ENCODE data around the gene ADPRS.

The ADPRS gene, protein sequence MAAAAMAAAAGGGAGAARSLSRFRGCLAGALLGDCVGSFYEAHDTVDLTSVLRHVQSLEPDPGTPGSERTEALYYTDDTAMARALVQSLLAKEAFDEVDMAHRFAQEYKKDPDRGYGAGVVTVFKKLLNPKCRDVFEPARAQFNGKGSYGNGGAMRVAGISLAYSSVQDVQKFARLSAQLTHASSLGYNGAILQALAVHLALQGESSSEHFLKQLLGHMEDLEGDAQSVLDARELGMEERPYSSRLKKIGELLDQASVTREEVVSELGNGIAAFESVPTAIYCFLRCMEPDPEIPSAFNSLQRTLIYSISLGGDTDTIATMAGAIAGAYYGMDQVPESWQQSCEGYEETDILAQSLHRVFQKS

DNA sequence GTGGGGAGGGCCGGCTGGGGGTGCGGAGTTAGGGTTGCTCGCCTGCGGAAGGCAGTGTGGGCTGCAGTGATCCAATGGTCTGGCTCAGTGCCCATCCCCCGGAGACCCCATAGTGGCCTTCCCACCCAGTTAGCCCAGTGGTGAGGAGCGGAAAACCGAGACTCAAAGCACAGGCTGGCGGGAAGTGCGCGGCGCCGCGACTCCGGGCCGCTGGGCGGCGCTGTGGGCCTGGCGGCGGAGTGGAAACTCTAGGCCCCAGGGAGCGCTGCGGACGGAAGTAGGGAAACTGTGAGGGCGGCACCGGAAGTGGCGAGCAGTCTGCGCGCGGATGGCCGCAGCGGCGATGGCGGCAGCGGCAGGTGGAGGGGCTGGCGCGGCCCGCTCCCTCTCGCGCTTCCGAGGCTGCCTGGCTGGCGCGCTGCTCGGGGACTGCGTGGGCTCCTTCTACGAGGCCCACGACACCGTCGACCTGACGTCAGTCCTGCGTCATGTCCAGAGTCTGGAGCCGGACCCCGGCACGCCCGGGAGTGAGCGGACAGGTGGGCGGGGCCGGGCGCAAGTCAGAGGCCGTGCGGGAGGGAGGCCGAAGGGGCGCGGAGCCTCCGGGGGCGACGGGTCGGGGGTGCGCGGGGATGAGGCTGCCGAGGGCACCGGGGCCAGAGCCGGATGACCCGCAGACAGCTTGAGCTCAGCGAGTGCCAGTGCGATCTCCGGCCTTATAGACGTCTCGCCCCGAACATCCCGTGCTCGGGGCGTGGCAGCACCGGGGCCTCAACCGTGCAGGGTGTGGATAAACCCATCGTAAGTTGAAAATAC is at the start of gene ADPRS:
TSS of gene ADPRS (plus strand) at position 316 of the 816 bp plus-strand sequence. CDS start at position 329, 13 bp downstream.
- DNase-seq = peak; percentile 90

DNA sequence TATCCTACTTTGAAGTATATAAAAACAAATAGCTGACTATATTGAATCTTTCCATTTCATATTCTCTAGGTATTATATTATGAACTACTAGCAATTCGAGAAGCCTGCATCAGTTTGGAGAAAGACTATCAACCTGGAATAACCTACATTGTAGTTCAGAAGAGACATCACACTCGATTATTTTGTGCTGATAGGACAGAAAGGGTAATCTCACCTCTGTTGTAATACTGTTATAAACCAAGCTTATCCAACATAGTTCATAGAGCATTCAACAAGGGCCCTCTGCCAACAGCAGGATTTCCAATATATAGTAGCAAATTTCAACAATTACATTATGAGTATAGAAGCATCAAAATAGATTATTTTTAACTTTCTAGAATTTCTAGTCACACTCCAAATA is 48.5 kb upstream of the ADPRS start:
- no peak for DNase-seq

DNA sequence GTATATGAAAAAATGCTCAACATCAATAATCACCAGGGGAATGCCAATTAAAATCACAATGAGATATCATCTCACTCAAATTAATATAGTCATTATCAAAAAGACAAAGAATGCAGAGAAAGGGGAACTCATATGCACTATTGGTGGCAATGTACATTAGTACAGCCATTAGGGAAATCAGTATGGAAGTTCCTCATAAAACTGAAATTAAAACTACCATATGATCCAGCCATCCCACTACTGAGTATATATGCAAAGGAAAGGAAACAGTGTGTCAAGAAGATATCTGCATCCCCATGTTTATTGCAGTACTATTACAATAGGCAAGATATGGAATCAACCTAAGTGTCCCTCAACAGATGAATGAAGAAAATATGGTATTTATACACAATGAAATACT is 36.9 kb upstream of the ADPRS start:
- no peak for DNase-seq

DNA sequence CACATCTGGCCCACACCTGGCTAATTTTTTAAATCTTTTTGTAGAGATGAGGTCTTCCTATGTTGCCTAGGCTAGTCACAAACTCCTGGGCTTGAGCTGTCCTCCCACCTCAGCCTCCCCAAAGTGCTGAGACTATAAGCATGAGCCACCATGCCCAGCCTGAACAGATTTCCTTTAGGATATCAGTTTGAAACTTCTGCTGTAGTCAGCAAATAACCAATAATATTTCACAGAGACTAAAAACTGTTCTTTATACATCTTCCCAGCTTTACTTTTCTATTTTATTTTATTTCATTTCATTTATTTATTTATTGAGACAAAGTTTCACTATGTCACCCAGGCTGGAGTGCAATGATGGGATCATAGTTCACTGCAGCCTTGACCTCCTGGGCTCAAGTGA is 34.7 kb upstream of the ADPRS start:
- DNase-seq = no peak

DNA sequence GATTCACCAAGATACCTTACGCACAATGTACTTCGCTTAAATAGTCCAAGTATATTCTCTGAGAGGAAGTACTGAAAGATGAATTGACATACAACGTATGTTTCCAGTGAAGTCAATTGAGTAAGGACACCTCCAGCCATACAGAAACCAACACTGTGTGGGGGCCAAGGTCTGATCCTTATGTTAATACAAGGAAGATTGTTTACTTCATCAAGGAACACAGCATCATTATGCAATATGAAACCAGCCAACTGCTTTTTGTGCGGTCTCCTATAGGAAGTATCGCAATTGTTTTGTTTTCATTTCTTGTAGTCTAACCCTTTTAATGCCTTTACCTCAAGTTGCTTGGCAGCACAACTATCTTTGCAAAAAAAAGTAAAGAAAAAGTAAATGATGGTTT is 33.0 kb upstream of the ADPRS start:
- no peak for DNase-seq

DNA sequence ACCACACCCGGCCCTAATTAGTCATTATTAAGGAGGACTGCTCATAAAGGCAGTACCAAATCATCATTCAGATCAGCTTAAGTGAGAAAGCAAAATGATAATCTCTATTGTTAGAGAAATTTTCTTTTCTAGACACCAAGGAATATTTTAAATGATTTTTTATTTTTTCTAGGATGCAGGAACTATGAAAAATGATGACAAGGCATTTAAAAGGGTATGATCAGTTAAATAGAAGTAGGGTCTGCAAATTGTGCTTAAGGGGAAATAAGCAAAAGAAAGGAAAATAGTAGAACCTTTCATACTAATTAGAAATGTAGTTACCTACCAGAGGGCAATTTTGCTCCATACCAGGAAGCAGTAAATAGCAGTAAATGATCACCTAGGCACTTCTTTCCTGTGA is 26.4 kb upstream of the ADPRS start:
- DNase-seq = no peak

DNA sequence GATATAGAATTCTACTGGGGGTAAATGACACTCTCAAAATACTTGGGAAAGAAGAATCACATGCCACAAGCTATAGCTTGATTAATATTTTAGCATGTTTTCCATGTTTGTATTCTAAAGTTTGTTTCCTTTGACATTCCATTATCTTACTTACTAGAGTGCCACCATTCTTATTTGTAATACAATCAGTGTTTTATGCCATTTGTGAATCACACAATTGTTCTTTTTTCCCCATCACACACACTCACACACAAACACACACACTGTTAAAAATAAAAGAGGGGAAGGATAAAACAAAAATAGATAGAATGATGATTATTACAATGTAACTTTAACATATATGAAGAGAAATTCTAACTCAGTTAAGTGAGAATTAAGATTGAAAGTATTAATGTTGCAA is 20.8 kb upstream of the ADPRS start:
- DNase-seq = peak; percentile 28

DNA sequence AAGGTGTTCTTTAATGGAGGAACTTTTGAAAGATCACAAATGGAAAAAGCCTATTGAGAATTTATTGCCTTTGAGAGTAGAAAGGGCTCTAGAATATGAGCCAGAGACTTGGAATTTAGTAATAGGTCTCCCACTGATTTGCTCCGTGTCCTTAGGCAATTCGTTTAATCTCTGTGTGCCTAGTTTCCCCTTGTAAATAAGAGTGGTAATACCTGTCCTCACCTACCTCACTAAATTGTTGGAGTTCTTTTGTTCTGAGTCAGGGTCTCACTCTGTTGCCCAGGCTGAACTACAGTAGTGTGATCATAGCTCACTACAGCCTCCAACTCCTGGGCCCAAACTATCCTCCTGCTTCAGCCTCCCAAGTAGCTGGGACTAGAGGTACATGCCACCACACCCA is 19.8 kb upstream of the ADPRS start:
- DNase-seq = no peak

DNA sequence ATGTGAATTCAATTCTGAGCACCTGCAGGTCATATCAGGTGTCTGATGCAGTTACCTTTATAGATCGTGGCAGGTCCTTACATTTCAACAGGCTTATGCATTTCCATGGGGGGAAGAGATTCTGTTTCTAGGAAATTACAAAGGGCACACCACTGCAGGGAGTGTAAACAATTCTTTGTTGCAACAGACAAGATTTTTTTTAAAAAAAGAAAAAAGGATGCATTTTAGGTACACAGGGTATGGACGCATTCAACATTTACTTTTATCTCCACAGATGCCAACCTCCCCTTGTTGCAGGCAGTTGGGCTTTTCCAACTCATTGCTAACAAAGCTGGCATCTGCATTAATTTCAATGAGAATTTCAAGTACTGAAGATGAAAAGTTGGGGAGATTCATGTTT is 18.3 kb upstream of the ADPRS start:
- DNase-seq = peak; percentile 25

DNA sequence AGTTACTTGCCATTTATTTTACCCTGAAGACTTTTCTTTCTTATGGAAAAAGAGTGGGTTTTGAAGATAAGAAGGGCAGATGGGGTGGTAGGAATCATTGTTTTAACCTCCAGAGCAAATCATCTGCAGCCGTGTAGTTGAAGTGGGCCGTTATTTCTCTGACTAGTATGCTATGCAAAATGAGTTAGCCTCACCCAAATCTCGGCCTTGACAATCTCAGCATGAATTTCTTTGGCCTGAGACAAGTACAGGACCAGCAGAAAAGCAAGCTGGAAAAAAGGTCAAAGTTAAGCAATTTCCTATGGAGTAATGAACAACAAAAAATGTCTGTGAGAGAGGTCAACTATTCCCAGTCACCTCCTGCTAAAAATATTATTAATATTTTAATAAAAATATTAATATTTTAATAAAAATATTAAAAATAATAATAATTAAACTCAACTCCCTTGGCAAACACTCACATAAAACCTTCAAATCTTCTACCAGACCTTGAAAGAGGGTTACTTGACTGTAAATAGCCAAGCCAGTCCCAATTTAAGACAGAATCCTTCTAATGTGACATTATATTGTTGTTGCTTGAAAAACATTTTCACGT is 11.6 kb upstream of the ADPRS start:
- no peak for DNase-seq

DNA sequence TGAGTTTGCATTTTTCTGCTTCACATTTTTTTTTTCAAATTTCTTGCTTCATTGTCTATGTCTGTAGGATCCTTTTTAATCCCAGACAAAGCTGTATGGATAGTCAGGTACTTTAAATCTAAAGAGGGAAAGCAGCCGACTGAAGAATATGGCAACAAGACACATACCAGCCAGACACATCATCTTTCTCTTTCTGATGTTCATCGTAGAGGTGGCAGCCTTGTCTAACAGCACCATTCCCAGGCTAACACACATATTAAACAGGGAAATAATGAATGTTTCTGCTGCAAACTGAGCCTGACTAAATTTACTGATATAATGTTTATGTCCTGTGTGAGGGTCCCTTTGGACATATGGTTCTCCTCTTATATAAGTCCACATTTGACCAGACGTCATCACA is 8.5 kb upstream of the ADPRS start:
- DNase-seq = no peak

DNA sequence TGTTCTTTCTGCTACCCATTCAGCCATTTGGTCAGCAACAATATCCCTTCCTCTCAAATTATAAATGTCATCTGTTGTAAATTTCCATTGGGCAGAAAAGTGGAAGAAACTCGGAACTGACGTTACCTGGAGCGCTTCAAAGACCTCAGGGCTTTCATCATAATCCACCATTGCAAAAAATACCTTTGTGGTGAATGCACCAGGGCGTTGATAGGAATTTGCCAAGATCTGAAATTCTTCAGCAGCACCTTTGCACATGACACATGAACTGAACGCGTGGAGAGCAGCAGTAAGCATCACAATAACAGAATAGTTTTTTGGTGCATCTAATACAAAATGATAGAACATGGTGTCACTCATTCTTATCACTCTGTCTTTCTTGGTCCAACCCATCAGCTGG is 7.9 kb upstream of the ADPRS start:
- no peak for DNase-seq

DNA sequence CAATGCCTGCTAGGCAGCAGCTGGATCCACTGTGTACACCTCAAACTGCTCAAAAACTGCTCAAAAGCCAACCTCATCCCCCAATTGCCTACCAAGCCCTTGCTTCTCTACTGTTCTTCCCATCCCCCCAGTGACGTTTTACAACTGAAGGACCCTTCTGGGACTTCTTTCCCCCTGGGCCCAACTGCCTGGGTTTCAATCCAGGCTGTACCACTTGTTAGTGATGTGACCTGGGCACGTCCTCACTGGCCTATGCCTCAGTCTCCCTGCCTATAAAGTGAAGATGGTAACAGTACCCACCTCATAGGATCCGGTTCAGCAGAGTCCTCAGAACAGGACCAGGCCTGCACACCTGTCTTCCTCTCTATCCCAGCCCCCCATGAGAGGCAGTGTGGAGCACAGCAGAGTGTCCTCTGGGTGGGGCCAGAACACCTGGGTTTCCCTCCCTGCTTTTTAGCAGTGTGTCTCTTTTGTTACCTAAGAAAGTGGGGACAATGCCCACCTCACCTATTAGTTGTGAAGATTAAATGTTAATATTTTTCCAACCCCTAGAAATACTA is 6.7 kb upstream of the ADPRS start:
- DNase-seq = no peak

DNA sequence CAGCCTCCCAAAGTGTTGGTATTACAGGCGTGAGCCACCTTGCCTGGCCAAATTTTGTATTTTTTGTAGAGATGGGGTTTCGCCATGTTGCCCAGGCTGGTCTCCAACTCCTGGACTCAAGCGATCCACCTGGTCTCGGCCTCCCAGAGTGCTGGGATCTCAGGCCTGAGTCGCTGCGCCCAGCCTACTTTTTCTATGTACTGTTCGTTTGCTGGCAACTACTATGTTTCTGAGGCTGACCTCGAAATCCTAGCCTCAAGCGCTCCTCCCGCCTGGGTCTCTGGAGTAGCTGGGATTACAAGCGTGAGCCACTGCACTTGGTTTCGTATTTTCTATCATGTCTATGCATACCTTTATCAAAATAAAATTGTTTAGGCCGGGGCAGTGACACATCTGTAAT is 5.5 kb upstream of the ADPRS start:
- no peak for DNase-seq

DNA sequence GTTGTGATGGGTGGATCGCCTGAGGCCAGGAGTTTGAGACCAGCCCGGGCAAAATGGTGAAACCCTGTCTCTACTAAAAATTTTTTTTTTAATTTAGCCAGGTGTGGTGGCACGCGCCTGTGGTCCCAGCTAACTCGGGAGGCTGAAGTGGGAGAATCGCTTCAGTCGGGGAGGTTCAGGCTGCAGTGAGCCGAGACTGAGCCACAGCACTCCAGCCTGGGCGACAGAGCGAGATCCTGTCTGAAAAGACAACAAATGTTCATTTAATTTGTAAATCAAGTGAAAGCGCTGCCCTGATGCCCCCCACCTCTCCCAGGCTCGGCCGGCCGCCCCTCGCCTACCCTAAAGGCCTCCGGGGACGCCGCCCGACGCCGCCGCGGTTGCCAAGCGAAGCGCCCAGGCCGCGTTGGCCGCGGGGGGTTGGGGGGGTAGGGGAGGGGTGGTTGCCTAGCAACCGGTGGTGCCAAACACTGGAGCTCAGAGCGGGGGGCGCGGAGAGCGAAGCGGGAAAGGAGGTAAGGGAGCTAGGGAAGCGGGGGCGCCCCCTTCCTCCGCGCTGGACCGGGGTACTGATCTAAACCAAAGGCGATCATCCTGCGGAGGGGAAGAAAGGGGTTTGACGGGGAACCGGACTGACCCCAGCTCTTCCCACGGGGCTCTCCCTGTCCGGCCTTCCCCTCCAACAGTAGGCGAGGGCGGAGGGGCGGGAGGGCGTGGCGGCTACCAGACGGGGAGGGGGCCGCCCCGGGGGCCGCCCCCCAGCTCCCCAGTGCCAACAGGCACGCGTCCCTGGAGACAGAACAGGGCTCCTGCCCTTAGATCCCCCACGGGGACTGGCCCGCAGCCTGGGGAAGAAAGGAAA is 4.8 kb upstream of the ADPRS start, which contains the start of gene TEKT2:
TSS of gene TEKT2 (plus strand) at position 460 of the 862 bp plus-strand sequence. CDS start 828 bp downstream, outside the sequence.
- DNase-seq = peak; percentile 55

DNA sequence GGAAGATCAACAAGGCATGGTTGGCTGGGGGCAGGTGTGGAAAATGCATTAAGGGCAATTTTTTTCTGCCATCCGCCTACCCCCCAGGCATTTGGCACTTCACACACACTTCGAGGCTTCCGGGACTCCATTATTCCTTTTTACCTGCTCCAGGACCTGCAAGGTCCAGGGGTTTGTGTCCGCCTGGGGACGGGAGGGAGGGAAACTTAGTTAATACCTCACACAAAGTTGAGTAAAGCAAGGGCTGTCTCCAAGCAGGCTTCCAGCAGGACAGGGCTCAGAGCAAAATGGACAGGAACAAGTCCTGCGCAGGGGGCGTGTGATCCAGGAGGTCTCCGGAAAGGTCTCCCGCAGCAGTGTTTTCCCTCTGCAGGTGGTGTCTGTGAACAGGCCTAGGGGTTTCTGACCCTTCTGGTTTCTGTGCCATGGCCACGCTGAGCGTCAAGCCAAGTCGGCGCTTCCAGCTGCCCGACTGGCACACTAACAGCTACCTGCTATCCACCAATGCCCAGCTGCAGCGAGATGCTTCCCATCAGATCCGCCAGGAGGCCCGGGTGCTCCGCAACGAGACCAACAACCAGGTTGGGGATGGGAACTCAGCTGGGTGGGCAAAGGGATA is 4.1 kb upstream of the ADPRS start:
- no peak for DNase-seq

DNA sequence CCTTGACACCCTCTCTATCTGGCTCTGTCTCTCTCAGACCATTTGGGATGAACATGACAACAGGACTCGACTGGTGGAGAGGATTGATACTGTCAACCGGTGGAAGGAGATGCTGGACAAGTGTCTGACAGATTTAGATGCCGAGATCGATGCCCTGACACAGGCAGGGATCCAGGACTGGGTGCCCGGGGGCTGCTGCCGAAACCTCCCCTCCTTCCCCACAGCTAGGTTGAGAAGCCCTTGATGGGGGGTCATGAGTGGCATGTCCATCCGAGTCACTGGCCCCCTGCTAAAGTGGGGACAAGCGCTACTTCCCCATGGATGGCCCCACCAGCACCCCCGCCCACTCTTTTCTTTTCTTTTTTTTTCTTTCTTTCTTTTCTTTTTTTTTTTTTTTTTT is 3.6 kb upstream of the ADPRS start:
- no peak for DNase-seq

DNA sequence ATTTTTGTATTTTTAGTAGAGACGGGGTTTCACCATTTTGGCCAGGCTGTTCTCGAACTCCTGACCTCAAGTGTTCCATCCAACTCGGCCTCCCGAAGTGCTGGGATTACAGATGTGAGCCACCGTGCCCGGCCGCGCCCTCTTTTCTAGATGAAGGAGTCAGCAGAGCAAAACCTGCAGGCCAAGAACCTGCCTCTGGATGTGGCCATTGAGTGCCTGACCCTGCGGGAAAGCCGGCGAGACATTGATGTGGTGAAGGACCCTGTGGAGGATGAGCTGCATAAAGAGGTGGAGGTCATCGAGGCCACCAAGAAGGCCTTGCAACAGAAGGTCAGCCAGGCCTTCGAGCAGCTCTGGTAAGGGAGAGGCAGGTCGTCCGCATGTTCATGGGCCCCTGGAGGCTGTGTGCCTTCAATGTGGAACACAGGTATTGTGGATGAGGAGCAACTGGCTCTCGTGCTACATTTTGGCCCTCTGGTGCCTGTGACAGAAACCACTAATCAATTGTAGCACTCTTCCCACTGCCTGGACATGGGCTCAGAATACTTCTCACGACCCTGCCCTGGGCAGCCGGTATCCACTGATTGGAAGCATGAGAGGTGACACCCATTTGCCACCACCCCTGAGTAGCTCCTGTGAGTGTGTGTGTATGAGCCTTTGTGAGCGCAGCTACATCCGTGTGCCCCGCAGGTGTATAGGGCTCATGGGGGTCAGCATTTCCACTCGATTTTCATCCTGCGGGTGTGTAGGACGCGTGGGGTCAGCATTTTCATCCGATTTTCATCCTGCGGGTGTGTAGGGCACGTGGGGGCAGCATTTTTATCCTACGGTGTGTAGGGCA is 2.8 kb upstream of the ADPRS start:
- no peak for DNase-seq

DNA sequence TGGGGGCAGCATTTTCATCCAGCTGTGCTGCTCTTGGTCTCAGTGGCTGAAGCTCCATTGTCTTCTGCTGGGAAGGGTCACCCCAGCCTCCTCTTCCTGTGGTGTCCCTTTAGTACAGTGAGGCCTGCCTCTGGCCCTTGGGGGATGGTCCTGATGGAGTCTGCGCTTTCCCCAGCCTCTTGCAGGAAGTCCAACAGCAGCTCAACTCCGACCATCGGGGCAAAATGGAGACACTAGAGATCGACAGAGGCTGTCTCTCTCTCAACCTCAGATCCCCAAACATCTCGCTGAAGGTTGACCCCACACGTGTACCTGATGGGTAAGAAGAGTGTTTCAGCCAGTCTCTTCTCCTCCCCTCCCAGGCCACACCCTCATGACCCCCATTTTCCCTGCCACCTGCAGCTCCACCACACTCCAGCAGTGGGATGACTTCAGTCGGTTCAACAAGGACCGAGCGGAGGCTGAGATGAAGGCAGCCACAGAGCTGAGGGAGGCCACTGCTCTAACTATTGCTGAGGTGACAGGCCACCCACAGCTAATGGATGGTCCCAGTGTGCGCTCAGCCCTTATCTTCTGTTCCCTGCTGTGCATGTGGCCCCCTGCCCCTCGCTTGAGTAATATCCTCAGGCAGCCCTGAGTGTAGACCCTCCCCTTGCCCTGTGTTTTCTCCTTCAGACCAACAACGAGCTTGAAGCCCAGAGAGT is 2.0 kb upstream of the ADPRS start:
- DNase-seq = no peak
